Tibial nerve (tissue), 4 donors: ENCODE results near the gene PLEKHG4. TPM values are rescaled to one million over a fixed set of nuclear protein-coding genes. Genes with fewer than 3 reads are reported as not detected.

Experiments used
- DNase-seq, 2 donors: peaks; one replicate each; pipeline ENCODE4 v3.0.0-alpha.2; 2019; ENCODE audit warnings: low spot score in 2 of 2
- H3K27ac ChIP-seq, 4 donors: fragments of 200-600 bp; sonication (generic) in 3 of 4; one replicate each; pipeline ENCODE4 v1.5.1; 2017 to 2019; ENCODE audit warnings: mild to moderate bottlenecking in 1 of 4
- H3K27me3 ChIP-seq, 2 donors: fragments of 200-600 bp; sonication (generic) in 1 of 2; one replicate each; pipeline versions ENCODE4 v1.5.1 to v1.6.0; 2017 to 2019
- H3K36me3 ChIP-seq, 3 donors: fragments of 200-600 bp; sonication (generic); one replicate each; pipeline ENCODE4 v1.5.1; 2018 to 2019
- H3K4me1 ChIP-seq, 4 donors: fragments of 200-600 bp; sonication (generic) in 3 of 4; one replicate each; pipeline ENCODE4 v1.5.1; 2017 to 2019
- H3K4me3 ChIP-seq, 4 donors: fragments of 200-600 bp; sonication (generic) in 3 of 4; one replicate each; pipeline ENCODE4 v1.5.1; 2017 to 2019; ENCODE audit warnings: mild to moderate bottlenecking in 1 of 4, moderate library complexity in 1 of 4
- H3K9me3 ChIP-seq, 4 donors: fragments of 200-600 bp; sonication (generic) in 3 of 4; one replicate each; pipeline ENCODE4 v1.5.1; 2017 to 2019
- EP300 ChIP-seq, 2 donors: sonication (generic); formaldehyde crosslinking; IDR thresholded peaks; one replicate each; pipeline ENCODE4 v1.6.1; 2017; ENCODE audit warnings: antibody characterized with exemption in 2 of 2, mild to moderate bottlenecking in 1 of 2
- POLR2A ChIP-seq, 2 donors: fragments of 450-650 bp; IDR thresholded peaks; one replicate each; pipeline ENCODE4 v1.6.1; 2017; ENCODE audit warnings: antibody characterized with exemption in 2 of 2, mild to moderate bottlenecking in 2 of 2, moderate library complexity in 2 of 2
- WGBS, 2 donors: methylation state at CpG; one replicate each; pipeline ENCODE4 v1.1.5; 2018; 5-methylcytosine and 5-hydroxymethylcytosine counted together
- total RNA-seq, 4 donors: library from RNA; depleted of rRNA; stranded (reverse); fragments of >200 nt; gene quantifications; one replicate each; pipeline ENCODE4 v1.1.0, GENCODE V29; 2016
- TF ChIP-seq, protein P1 (sequence below), 5 experiments: fragments of 200-600 bp in 3 of 5; fragments of 450-650 bp in 2 of 5; sonication (generic) in 3 of 5; IDR thresholded peaks; one replicate each; pipeline ENCODE4 v1.5.1; 2016 to 2019; ENCODE audit warnings: antibody characterized with exemption in 5 of 5, mild to moderate bottlenecking in 3 of 5, moderate library complexity in 2 of 5

Gene PLEKHG4
- total RNA-seq, 4 donors from 2014 or later: 25.6 to 42.4 (median 34.6) TPM

GRCh38 chr16:67264277-67264676, 15.1 kb upstream of the PLEKHG4 start:
- TF ChIP-seq POLR2A (IDR thresholded peaks at IDR 0.05) (no peak), EP300 (IDR thresholded peaks at IDR 0.05) (no peak)
- TF ChIP-seq, protein P1, sequence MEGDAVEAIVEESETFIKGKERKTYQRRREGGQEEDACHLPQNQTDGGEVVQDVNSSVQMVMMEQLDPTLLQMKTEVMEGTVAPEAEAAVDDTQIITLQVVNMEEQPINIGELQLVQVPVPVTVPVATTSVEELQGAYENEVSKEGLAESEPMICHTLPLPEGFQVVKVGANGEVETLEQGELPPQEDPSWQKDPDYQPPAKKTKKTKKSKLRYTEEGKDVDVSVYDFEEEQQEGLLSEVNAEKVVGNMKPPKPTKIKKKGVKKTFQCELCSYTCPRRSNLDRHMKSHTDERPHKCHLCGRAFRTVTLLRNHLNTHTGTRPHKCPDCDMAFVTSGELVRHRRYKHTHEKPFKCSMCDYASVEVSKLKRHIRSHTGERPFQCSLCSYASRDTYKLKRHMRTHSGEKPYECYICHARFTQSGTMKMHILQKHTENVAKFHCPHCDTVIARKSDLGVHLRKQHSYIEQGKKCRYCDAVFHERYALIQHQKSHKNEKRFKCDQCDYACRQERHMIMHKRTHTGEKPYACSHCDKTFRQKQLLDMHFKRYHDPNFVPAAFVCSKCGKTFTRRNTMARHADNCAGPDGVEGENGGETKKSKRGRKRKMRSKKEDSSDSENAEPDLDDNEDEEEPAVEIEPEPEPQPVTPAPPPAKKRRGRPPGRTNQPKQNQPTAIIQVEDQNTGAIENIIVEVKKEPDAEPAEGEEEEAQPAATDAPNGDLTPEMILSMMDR (IDR thresholded peaks at IDR 0.05): no peak
- Histone ChIP-seq H3K27ac (no peak overlapping the region), H3K27me3 (no peaks in the 10 kb centered on the region), H3K36me3 (no peaks in the 10 kb centered on the region), H3K4me3 (no peak overlapping the region), H3K4me1 (peaks cover 0 to 10% (median 0%) of the 10 kb centered on the region in 4 donors), H3K9me3 (no peaks in the 10 kb centered on the region)
- no peak for DNase-seq
- 69% methylated on average over 9 of the region's 9 CpGs for WGBS, 2 donors

GRCh38 chr16:67264866-67265265, 14.5 kb upstream of the PLEKHG4 start:
- H3K36me3 ChIP-seq: no peaks in the 10 kb centered on the region
- no peaks in the 10 kb centered on the region for H3K9me3 ChIP-seq
- DNase-seq: no peak
- WGBS, 2 donors: 86 to 90% methylated on average over 5 of the region's 5 CpGs
- peaks cover 0 to 16% (median 0%) of the 10 kb centered on the region in 4 donors for H3K4me1 ChIP-seq
- TF ChIP-seq, protein P1 (IDR thresholded peaks at IDR 0.05): no peak
- TF ChIP-seq EP300 (IDR thresholded peaks at IDR 0.05) (no peak), POLR2A (IDR thresholded peaks at IDR 0.05) (no peak)
- H3K27ac ChIP-seq: no peak overlapping the region
- no peak overlapping the region for H3K4me3 ChIP-seq
- H3K27me3 ChIP-seq: no peaks in the 10 kb centered on the region

- H3K9me3 ChIP-seq: no peaks in the 10 kb centered on the region
- no peak overlapping the region for H3K4me3 ChIP-seq
- peaks cover 0 to 19% (median 0%) of the 10 kb centered on the region in 4 donors for H3K4me1 ChIP-seq
- no peaks in the 10 kb centered on the region for H3K36me3 ChIP-seq
- TF ChIP-seq, protein P1 (IDR thresholded peaks at IDR 0.05): no peak
- TF ChIP-seq EP300 (IDR thresholded peaks at IDR 0.05) (no peak), POLR2A (IDR thresholded peaks at IDR 0.05) (no peak)
- WGBS, 2 donors: 75% methylated on average over 8 of the region's 8 CpGs
- no peak overlapping the region for H3K27ac ChIP-seq
- H3K27me3 ChIP-seq: no peaks in the 10 kb centered on the region
- no peak for DNase-seq
These were observed 13.5 kb upstream of the PLEKHG4 start for GRCh38 chr16:67265834-67266233.

- DNase-seq: no peak
- 54 to 67% methylated on average over 5 of the region's 5 CpGs for WGBS, 2 donors
- Histone ChIP-seq H3K9me3 (no peaks in the 10 kb centered on the region), H3K4me1 (peaks cover 0 to 24% (median 0%) of the 10 kb centered on the region in 4 donors), H3K36me3 (peaks cover 0 to 9% (median 0%) of the 10 kb centered on the region in 3 donors), H3K4me3 (no peak overlapping the region), H3K27me3 (no peaks in the 10 kb centered on the region), H3K27ac (no peak overlapping the region)
- TF ChIP-seq, protein P1 (IDR thresholded peaks at IDR 0.05): no peak
- TF ChIP-seq EP300 (IDR thresholded peaks at IDR 0.05): no peak
These were observed 11.2 kb upstream of the PLEKHG4 start for GRCh38 chr16:67268136-67268579.

DNA sequence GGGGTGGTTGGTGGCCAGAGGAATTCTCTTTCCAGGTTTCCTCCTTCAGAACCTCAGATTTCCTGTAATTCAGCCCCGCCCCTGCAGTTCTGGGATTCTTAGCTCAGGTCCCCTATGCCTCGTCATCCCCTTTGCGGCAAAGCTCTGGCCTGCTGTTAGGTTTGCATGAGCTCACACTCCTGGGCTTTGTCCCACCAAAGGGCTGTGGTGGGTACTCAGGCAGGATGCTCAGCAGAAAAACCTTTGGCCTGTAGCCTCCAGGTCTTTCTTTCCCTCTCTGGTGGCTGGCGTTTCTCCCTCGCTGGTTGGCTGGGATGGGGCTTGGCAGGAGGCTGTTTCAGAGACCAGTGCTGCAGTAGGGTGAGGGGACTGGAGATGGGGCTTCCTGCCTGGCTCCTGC, 9.6 kb upstream of the PLEKHG4 start:
- TF ChIP-seq, protein P1 (IDR thresholded peaks at IDR 0.05): no peak
- TF ChIP-seq POLR2A (IDR thresholded peaks at IDR 0.05): no peak
- Histone ChIP-seq H3K4me1 (peaks cover 0 to 24% (median 0%) of the 10 kb centered on the region in 4 donors), H3K36me3 (peaks cover 0 to 9% (median 0%) of the 10 kb centered on the region in 3 donors), H3K9me3 (no peaks in the 10 kb centered on the region), H3K27ac (peak overlapping the region in 1 of 4 donors; percentile 25), H3K4me3 (no peak overlapping the region), H3K27me3 (no peaks in the 10 kb centered on the region)
- DNase-seq: no peak
- 47 to 48% methylated on average over 5 of the region's 5 CpGs for WGBS, 2 donors
